Measurements from ENCODE around the gene GALNT2.

The GALNT2 gene

GRCh38 chr1:230139315-230139714 is 72.3 kb downstream of the GALNT2 start:
- Histone ChIP-seq H3K4me1 (ENCODE audit: control insufficient read depth, insufficient read depth, low read length) (peaks cover 19% of the 10 kb centered on the region), H3K4me3 (ENCODE audit: low read length) (no peak overlapping the region), H3K27me3 (ENCODE audit: control insufficient read depth, insufficient read depth, low read length) (no peaks in the 10 kb centered on the region), H3K36me3 (ENCODE audit: control insufficient read depth, insufficient read depth, low read length) (no peaks in the 10 kb centered on the region), H3K9ac (ENCODE audit: low read length) (no peak overlapping the region), H3K27ac (ENCODE audit: low read depth, low read length) (no peak overlapping the region)

GRCh38 chr1:230139741-230140140 is 72.7 kb downstream of the GALNT2 start:
- peaks cover 19% of the 10 kb centered on the region for H3K4me1 ChIP-seq (ENCODE audit: control insufficient read depth, insufficient read depth, low read length)
- H3K9ac ChIP-seq (ENCODE audit: low read length) = no peak overlapping the region
- H3K4me3 ChIP-seq (ENCODE audit: low read length) = no peak overlapping the region
- no peaks in the 10 kb centered on the region for H3K36me3 ChIP-seq (ENCODE audit: control insufficient read depth, insufficient read depth, low read length)
- no peak overlapping the region for H3K27ac ChIP-seq (ENCODE audit: low read depth, low read length)
- no peaks in the 10 kb centered on the region for H3K27me3 ChIP-seq (ENCODE audit: control insufficient read depth, insufficient read depth, low read length)

GRCh38 chr1:230140221-230141020 is 73.4 kb downstream of the GALNT2 start:
- no peaks in the 10 kb centered on the region for H3K27me3 ChIP-seq (ENCODE audit: control insufficient read depth, insufficient read depth, low read length)
- H3K36me3 ChIP-seq (ENCODE audit: control insufficient read depth, insufficient read depth, low read length) = no peaks in the 10 kb centered on the region
- H3K4me3 ChIP-seq (ENCODE audit: low read length) = no peak overlapping the region
- H3K9ac ChIP-seq (ENCODE audit: low read length) = no peak overlapping the region
- no peak overlapping the region for H3K27ac ChIP-seq (ENCODE audit: low read depth, low read length)
- peaks cover 19% of the 10 kb centered on the region for H3K4me1 ChIP-seq (ENCODE audit: control insufficient read depth, insufficient read depth, low read length)

- Histone ChIP-seq H3K4me1 (ENCODE audit: control insufficient read depth, insufficient read depth, low read length) (peaks cover 19% of the 10 kb centered on the region), H3K27ac (ENCODE audit: low read depth, low read length) (no peak overlapping the region), H3K36me3 (ENCODE audit: control insufficient read depth, insufficient read depth, low read length) (no peaks in the 10 kb centered on the region), H3K27me3 (ENCODE audit: control insufficient read depth, insufficient read depth, low read length) (no peaks in the 10 kb centered on the region), H3K9ac (ENCODE audit: low read length) (no peak overlapping the region), H3K4me3 (ENCODE audit: low read length) (no peak overlapping the region)
Observed at GRCh38 chr1:230141021-230141648, 74.1 kb downstream of the GALNT2 start.

GRCh38 chr1:230141797-230142607 is 75.0 kb downstream of the GALNT2 start:
- Histone ChIP-seq H3K36me3 (ENCODE audit: control insufficient read depth, insufficient read depth, low read length) (no peaks in the 10 kb centered on the region), H3K4me1 (ENCODE audit: control insufficient read depth, insufficient read depth, low read length) (peaks cover 19% of the 10 kb centered on the region), H3K4me3 (ENCODE audit: low read length) (no peak overlapping the region), H3K27me3 (ENCODE audit: control insufficient read depth, insufficient read depth, low read length) (no peaks in the 10 kb centered on the region), H3K27ac (ENCODE audit: low read depth, low read length) (no peak overlapping the region), H3K9ac (ENCODE audit: low read length) (no peak overlapping the region)

- Histone ChIP-seq H3K36me3 (ENCODE audit: control insufficient read depth, insufficient read depth, low read length) (no peaks in the 10 kb centered on the region), H3K27me3 (ENCODE audit: control insufficient read depth, insufficient read depth, low read length) (no peaks in the 10 kb centered on the region), H3K27ac (ENCODE audit: low read depth, low read length) (no peak overlapping the region), H3K4me3 (ENCODE audit: low read length) (no peak overlapping the region), H3K4me1 (ENCODE audit: control insufficient read depth, insufficient read depth, low read length) (peaks cover 19% of the 10 kb centered on the region), H3K9ac (ENCODE audit: low read length) (no peak overlapping the region)
Observed at GRCh38 chr1:230142608-230143210, 75.7 kb downstream of the GALNT2 start.

- Histone ChIP-seq H3K4me1 (ENCODE audit: control insufficient read depth, insufficient read depth, low read length) (peaks cover 19% of the 10 kb centered on the region), H3K27ac (ENCODE audit: low read depth, low read length) (no peak overlapping the region), H3K9ac (ENCODE audit: low read length) (no peak overlapping the region)
Observed at GRCh38 chr1:230143534-230143933, 76.5 kb downstream of the GALNT2 start.

GRCh38 chr1:230144010-230144614 is 77.1 kb downstream of the GALNT2 start:
- Histone ChIP-seq H3K27me3 (ENCODE audit: control insufficient read depth, insufficient read depth, low read length) (no peaks in the 10 kb centered on the region), H3K27ac (ENCODE audit: low read depth, low read length) (no peak overlapping the region), H3K36me3 (ENCODE audit: control insufficient read depth, insufficient read depth, low read length) (no peaks in the 10 kb centered on the region), H3K4me1 (ENCODE audit: control insufficient read depth, insufficient read depth, low read length) (peaks cover 19% of the 10 kb centered on the region), H3K4me3 (ENCODE audit: low read length) (no peak overlapping the region), H3K9ac (ENCODE audit: low read length) (no peak overlapping the region)

More at GRCh38 chr1:230143534-230143933, 76.5 kb downstream of the GALNT2 start:
- Histone ChIP-seq H3K4me3 (ENCODE audit: low read length) (no peak overlapping the region), H3K27me3 (ENCODE audit: control insufficient read depth, insufficient read depth, low read length) (no peaks in the 10 kb centered on the region), H3K36me3 (ENCODE audit: control insufficient read depth, insufficient read depth, low read length) (no peaks in the 10 kb centered on the region)

GRCh38 chr1:230144758-230145504 is 77.9 kb downstream of the GALNT2 start:
- Histone ChIP-seq H3K36me3 (ENCODE audit: control insufficient read depth, insufficient read depth, low read length) (no peaks in the 10 kb centered on the region), H3K4me3 (ENCODE audit: low read length) (no peak overlapping the region), H3K9ac (ENCODE audit: low read length) (no peak overlapping the region), H3K27ac (ENCODE audit: low read depth, low read length) (no peak overlapping the region), H3K27me3 (ENCODE audit: control insufficient read depth, insufficient read depth, low read length) (no peaks in the 10 kb centered on the region), H3K4me1 (ENCODE audit: control insufficient read depth, insufficient read depth, low read length) (peaks cover 17% of the 10 kb centered on the region)

GRCh38 chr1:230145505-230145899 is 78.5 kb downstream of the GALNT2 start:
- Histone ChIP-seq H3K9ac (ENCODE audit: low read length) (no peak overlapping the region), H3K27me3 (ENCODE audit: control insufficient read depth, insufficient read depth, low read length) (no peaks in the 10 kb centered on the region), H3K36me3 (ENCODE audit: control insufficient read depth, insufficient read depth, low read length) (no peaks in the 10 kb centered on the region), H3K27ac (ENCODE audit: low read depth, low read length) (no peak overlapping the region), H3K4me3 (ENCODE audit: low read length) (no peak overlapping the region), H3K4me1 (ENCODE audit: control insufficient read depth, insufficient read depth, low read length) (peaks cover 12% of the 10 kb centered on the region)

GRCh38 chr1:230145953-230146476 is 79.0 kb downstream of the GALNT2 start:
- Histone ChIP-seq H3K36me3 (ENCODE audit: control insufficient read depth, insufficient read depth, low read length) (no peaks in the 10 kb centered on the region), H3K27me3 (ENCODE audit: control insufficient read depth, insufficient read depth, low read length) (no peaks in the 10 kb centered on the region), H3K4me3 (ENCODE audit: low read length) (no peak overlapping the region), H3K9ac (ENCODE audit: low read length) (no peak overlapping the region), H3K27ac (ENCODE audit: low read depth, low read length) (peak overlapping the region; percentile 28), H3K4me1 (ENCODE audit: control insufficient read depth, insufficient read depth, low read length) (peaks cover 7% of the 10 kb centered on the region)

Data from rectal smooth muscle tissue (tissue), 1 donor.